Urinary bladder (tissue), 4 donors: ENCODE data around the gene MED10. TPM values are rescaled to one million over a fixed set of nuclear protein-coding genes. Genes with fewer than 3 reads are reported as not detected.

Experiments used
- DNase-seq: peaks from one replicate; pipeline ENCODE4 v3.0.0-alpha.2; 2015; ENCODE audit errors: extremely low spot score
- H3K27ac ChIP-seq: one replicate; pipeline ENCODE4 v1.5.1; 2013; ENCODE audit warnings: low read depth, mild to moderate bottlenecking, moderate library complexity
- H3K36me3 ChIP-seq: one replicate; pipeline ENCODE4 v1.6.1; 2013; ENCODE audit warnings: mild to moderate bottlenecking, moderate library complexity; ENCODE audit not compliant: insufficient read depth
- H3K4me1 ChIP-seq: one replicate; pipeline ENCODE4 v1.6.1; 2013; ENCODE audit warnings: mild to moderate bottlenecking, moderate library complexity; ENCODE audit not compliant: insufficient read depth
- H3K4me3 ChIP-seq: one replicate; pipeline ENCODE4 v1.5.1; 2013; ENCODE audit warnings: low read depth, low read length
- WGBS: extraction: QIAGEN DNeasy Blood & Tissue Kit; methylation state at CpG from one replicate; pipeline ENCODE4 v1.1.7; 2013; 5-methylcytosine and 5-hydroxymethylcytosine counted together
- polyA plus RNA-seq: library from polyadenylated mRNA; stranded (reverse); fragments of 200-250 nt; gene quantifications from one replicate; pipeline ENCODE4 v1.2.3, GENCODE V29; 2013
- total RNA-seq: library from RNA; depleted of rRNA; stranded (reverse); fragments of >200 nt; gene quantifications from one replicate; pipeline ENCODE4 v1.2.3, GENCODE V29; 2014
- donor health status: healthy with polysubstance abuse.
- donor health status: healthy.

MED10 gene, protein sequence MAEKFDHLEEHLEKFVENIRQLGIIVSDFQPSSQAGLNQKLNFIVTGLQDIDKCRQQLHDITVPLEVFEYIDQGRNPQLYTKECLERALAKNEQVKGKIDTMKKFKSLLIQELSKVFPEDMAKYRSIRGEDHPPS
- total RNA-seq (15.1 TPM), polyA plus RNA-seq (44.7 TPM)

- under 1% methylated on average over 60 of the region's 60 CpGs for WGBS
- peak; percentile 87 for DNase-seq
- Histone ChIP-seq H3K4me3 (peak within 1 kb of the TSS; percentile 86), H3K36me3 (no peaks in the 10 kb centered on the region), H3K27ac (peak within 1 kb of the TSS; percentile 57), H3K4me1 (no peaks in the 10 kb centered on the region)
These were observed at the start of gene MED10 for GRCh38 chr5:6377905-6378765. Gene MED10 (minus strand): TSS chr5:6378547. CDS start chr5:6378483, 64 bp downstream.

DNA sequence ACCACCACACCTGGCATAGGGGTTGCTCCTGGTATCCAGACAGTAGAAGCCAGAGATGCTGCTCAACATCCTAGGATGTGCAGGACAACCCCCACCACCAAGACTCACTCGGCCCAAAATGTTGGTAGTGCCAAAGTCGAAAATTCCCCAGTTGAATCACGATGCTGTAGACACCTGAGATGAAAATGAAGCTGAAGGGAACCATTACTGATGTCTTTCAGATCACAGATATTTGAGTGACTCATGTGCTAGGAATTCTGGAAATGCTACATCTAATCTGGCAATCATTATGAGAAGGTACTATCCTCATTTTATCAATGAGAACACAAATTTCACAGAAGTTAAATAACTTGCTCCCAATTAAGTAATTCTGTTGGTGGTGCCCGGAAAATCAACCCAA, 49.3 kb upstream of the MED10 start:
- DNase-seq, result no peak
- H3K4me3 ChIP-seq, result no peak overlapping the region
- H3K27ac ChIP-seq, result no peak overlapping the region
- WGBS, result 81% methylated on average over 4 of the region's 4 CpGs
- no peaks in the 10 kb centered on the region for H3K4me1 ChIP-seq
- no peaks in the 10 kb centered on the region for H3K36me3 ChIP-seq

DNA sequence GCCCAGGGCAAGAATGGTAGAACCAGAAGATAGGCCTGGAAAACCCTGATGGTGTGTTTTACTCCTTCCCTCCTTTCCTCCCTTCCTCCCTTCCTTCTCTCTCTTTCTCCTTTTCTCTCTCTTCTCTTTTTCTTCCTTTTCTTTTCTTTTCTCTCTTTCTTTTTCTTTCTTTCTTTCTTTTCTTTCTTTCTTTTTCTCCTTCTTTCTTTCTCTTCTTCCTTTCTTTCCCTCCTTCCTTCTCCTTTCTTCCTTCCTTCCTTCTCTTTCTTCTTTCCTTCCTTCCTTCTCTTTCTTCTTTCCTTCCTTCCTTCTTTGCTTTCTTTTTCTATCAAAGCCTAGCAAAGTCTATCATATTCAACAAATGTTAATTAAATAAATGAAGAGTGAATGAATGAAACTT, 46.4 kb upstream of the MED10 start:
- Histone ChIP-seq H3K4me1 (no peaks in the 10 kb centered on the region), H3K27ac (no peak overlapping the region), H3K36me3 (no peaks in the 10 kb centered on the region), H3K4me3 (no peak overlapping the region)
- no peak for DNase-seq

DNA sequence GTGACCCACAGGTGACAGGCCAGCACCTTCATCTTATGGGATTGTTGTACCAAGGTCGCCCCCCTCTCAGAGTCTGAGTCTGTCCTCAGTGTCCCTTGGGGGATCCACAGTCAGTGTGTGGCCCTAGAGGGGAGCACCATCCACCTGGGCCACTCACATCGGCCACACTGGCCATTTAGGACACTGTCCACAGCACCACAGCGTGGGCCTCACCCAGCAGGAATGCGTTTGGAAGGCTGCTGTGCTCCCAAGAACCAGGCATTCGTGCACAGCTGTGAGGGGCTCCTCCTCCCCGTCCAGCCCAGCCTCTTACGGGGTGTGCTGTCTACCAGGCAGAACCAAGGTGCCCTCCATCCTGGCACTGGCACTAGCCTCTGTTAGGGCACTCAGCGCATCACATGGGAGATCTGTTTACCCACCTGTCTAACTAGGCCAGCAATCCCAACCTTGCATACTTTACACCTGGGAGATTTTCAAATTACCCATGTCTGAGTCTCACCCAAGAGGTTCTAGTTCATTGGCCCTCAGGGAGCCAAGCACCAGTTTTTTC, 45.8 kb upstream of the MED10 start:
- Histone ChIP-seq H3K4me1 (no peaks in the 10 kb centered on the region), H3K36me3 (no peaks in the 10 kb centered on the region), H3K27ac (no peak overlapping the region), H3K4me3 (no peak overlapping the region)
- DNase-seq, result no peak
- WGBS, result 75% methylated on average over 8 of the region's 8 CpGs

DNA sequence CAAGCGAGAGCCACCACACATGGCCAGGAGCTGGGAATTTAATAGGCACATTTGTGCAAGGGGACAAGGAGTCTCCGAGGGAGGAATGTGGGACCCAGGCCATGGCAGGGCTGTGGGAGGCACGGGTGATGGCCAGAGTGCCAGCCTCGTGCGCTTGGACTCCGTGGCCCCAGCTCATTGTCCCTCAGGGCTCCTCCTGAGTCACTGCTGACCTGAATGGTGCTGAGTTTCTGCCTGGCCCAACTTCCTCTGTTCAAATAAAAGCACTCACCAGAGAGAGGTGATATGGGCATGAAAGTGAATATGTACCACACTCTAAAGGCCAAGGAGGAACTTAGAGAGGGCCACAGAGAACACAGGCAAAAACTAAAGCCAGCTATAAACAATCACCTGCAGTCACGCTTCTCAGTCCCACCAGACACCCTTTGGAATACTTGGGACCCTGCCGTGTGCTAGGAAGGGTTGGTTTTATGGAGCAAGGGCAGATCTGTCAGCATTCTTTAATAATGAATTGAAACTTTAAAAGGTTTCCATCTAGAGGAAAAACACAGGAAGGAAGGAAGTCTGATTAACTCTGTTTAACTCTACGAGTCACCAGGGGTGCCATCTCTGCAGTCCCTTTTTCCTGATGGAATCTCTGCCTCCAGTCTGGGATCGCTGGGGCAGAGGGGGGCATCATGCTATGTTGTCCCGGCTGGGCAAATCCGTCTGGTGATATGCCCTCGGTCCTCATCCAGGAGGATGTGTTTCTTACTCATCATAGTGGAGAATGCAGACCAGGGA, 45.2 kb upstream of the MED10 start:
- WGBS, result 75% methylated on average over 13 of the region's 13 CpGs

GRCh38 chr5:6419340-6419852, 41.0 kb upstream of the MED10 start:
- Histone ChIP-seq H3K4me1 (no peaks in the 10 kb centered on the region), H3K4me3 (no peak overlapping the region), H3K36me3 (no peaks in the 10 kb centered on the region), H3K27ac (no peak overlapping the region)
- no peak for DNase-seq
- 37% methylated on average over 8 of the region's 8 CpGs for WGBS

More for the DNA sequence above, 45.2 kb upstream of the MED10 start:
- DNase-seq, result no peak
- Histone ChIP-seq H3K27ac (no peak overlapping the region), H3K36me3 (no peaks in the 10 kb centered on the region), H3K4me3 (no peak overlapping the region), H3K4me1 (no peaks in the 10 kb centered on the region)

- 66% methylated on average over 3 of the region's 3 CpGs for WGBS
- H3K4me3 ChIP-seq, result no peak overlapping the region
- H3K27ac ChIP-seq, result no peak overlapping the region
- no peaks in the 10 kb centered on the region for H3K36me3 ChIP-seq
- no peak for DNase-seq
- no peaks in the 10 kb centered on the region for H3K4me1 ChIP-seq
These were observed 40.4 kb upstream of the MED10 start for GRCh38 chr5:6418679-6419276.

GRCh38 chr5:6417657-6418056, 39.3 kb upstream of the MED10 start:
- WGBS, result 93% methylated on average over 10 of the region's 10 CpGs
- H3K36me3 ChIP-seq, result no peaks in the 10 kb centered on the region
- no peaks in the 10 kb centered on the region for H3K4me1 ChIP-seq
- no peak overlapping the region for H3K4me3 ChIP-seq
- H3K27ac ChIP-seq, result no peak overlapping the region
- DNase-seq, result no peak

DNA sequence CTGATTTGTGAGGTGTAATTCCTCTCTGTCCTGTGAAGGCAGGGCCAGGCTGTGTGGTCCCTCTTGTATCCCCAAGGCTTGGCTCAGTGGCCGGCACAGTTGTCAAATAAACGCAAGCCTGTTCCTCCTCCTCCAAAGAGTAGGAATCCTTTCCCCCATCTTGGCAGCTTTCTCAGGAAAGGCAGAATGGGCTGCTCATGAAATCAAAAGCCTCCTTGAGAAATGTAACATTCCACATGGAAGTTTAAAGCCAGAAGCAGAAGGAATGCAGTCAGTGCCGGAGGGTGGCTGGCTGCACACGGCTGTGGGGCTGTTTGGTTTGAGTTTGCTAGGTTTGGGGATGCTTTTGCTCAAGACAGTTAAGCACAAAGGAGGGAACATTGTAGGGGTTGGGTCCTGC, 34.5 kb upstream of the MED10 start:
- 39% methylated on average over 4 of the region's 4 CpGs for WGBS
- H3K27ac ChIP-seq, result no peak overlapping the region
- no peaks in the 10 kb centered on the region for H3K36me3 ChIP-seq
- DNase-seq, result no peak
- H3K4me1 ChIP-seq, result no peaks in the 10 kb centered on the region
- no peak overlapping the region for H3K4me3 ChIP-seq

GRCh38 chr5:6411141-6411540, 32.8 kb upstream of the MED10 start:
- WGBS, result 91% methylated on average over 15 of the region's 15 CpGs
- no peak for DNase-seq
- no peaks in the 10 kb centered on the region for H3K4me1 ChIP-seq
- no peak overlapping the region for H3K4me3 ChIP-seq
- no peaks in the 10 kb centered on the region for H3K36me3 ChIP-seq
- H3K27ac ChIP-seq, result no peak overlapping the region

DNA sequence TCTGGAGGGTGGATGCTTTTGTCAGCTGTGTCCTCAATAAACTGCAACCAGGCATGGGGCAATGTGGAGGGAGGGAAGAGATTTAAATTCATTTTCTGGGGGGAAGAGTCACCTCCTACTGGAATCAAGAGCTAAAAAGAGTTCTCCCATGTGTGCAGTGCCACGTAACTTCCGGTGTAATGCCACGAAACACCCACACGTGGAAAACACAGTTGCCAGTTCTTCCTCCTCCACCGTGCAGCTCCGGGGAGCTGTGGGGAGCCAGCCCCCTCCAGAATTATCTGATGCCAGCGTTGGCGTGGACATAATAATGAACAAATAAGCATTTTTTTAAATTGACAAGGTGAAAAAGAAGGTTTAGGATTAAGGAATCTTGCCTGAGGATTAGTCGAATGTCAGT, 32.1 kb upstream of the MED10 start:
- no peak for DNase-seq
- WGBS, result 86% methylated on average over 9 of the region's 9 CpGs

GRCh38 chr5:6408627-6409446, 30.5 kb upstream of the MED10 start:
- Histone ChIP-seq H3K36me3 (no peaks in the 10 kb centered on the region), H3K4me3 (no peak overlapping the region), H3K4me1 (no peaks in the 10 kb centered on the region), H3K27ac (no peak overlapping the region)
- no peak for DNase-seq
- WGBS, result 71% methylated on average over 8 of the region's 8 CpGs

More for the DNA sequence above, 32.1 kb upstream of the MED10 start:
- Histone ChIP-seq H3K36me3 (no peaks in the 10 kb centered on the region), H3K4me1 (no peaks in the 10 kb centered on the region), H3K4me3 (no peak overlapping the region), H3K27ac (no peak overlapping the region)
